ENCODE results near the gene TUT4.

DNA sequence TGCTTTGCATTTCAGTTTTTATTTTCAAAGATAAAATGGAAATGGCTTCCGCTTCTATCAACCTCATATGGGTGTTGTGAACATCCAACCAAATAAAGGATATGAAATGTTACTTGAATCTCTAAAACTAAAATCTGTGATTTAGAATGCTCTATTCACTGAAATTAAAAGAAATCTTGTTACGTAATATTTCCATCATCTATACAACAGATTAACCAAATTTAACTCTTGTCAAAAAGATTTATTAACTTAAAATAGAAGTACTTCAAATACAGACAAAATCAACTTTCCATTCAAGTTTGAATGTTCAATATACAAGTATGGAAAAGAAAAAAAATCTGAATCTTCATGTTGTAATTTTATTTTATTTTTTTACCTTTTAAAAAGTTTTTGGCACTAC, 129.8 kb downstream of the TUT4 start:
- TF ChIP-seq SP1 (IDR thresholded peaks at IDR 0.05) (no peak), NFRKB (IDR thresholded peaks at IDR 0.05) (no peak)

All from HEK293T (cell line).